ENCODE results near the gene AVPR1A. TPM values are rescaled to one million over a fixed set of nuclear protein-coding genes. Genes with fewer than 3 reads are reported as not detected.

Gene AVPR1A
- total and polyA plus RNA-seq, 2 donors (not counting 1 experiment from before 2014, with no cell fraction given): not detected

DNA sequence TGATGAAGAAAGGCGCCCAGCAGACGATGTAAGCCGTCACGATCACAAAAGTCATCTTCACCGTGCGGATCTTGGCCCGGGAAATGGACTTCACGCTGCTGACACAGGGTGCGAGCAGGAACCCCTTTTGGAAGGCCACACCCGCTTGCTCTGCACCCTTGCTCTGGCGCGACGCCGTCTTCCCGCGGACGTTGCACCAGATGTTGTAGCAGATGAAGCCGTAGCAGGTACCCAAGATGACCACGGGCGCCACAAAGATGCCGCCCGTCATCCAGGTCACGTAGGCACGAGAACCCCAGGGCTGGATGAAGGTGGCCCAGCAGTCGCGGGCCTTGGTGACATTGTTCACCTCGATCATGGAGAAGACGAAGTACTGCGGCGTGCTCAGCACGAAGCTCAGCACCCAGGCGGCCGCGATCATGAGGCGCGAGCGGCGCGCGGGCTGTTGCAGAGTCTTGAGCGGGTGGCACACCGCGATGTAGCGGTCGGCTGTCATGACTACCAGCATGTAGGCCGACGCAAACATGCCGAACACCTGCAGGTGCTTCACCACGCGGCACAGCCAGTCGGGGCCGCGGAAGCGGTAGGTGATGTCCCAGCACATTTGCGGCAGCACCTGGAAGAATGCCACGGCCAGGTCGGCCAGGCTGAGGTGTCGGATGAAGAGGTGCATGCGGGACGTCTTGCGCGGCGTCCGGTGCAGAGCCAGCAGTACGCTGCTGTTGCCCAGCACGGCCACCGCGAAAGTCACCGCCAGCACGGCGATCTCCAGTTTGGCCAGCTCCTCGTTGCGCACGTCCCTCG, 890 bp downstream of the AVPR1A start:
- TF ChIP-seq, protein P1, sequence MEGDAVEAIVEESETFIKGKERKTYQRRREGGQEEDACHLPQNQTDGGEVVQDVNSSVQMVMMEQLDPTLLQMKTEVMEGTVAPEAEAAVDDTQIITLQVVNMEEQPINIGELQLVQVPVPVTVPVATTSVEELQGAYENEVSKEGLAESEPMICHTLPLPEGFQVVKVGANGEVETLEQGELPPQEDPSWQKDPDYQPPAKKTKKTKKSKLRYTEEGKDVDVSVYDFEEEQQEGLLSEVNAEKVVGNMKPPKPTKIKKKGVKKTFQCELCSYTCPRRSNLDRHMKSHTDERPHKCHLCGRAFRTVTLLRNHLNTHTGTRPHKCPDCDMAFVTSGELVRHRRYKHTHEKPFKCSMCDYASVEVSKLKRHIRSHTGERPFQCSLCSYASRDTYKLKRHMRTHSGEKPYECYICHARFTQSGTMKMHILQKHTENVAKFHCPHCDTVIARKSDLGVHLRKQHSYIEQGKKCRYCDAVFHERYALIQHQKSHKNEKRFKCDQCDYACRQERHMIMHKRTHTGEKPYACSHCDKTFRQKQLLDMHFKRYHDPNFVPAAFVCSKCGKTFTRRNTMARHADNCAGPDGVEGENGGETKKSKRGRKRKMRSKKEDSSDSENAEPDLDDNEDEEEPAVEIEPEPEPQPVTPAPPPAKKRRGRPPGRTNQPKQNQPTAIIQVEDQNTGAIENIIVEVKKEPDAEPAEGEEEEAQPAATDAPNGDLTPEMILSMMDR (IDR thresholded peaks at IDR 0.05): no peak
- no peak for TF ChIP-seq EZH2 (IDR thresholded peaks at IDR 0.05; ENCODE audit: borderline replicate concordance, insufficient read depth, low read depth, low read length, poor library complexity, severe bottlenecking)
- Histone ChIP-seq H3K79me2 (ENCODE audit: control insufficient read depth, insufficient read depth, low read length) (no peaks in the 10 kb centered on the region), H3K9me3 (ENCODE audit: control extremely low read depth in 1 of 3, control insufficient read depth in 2 of 3, insufficient read depth in 1 of 3, low read length in 2 of 3) (peaks cover 0 to 18% (median 0%) of the 10 kb centered on the region in 3 donors), H3K9ac (ENCODE audit: low read length) (no peak overlapping the region), H3K4me3 (ENCODE audit: control extremely low read depth in 1 of 5, extremely low read depth in 1 of 5, insufficient read depth in 1 of 5, low read depth in 2 of 5, low read length in 4 of 5) (no peak overlapping the region), H4K20me1 (ENCODE audit: control insufficient read depth, insufficient read depth, low read length, poor library complexity, severe bottlenecking) (no peaks in the 10 kb centered on the region), H3K27me3 (replicated peaks in 1 of 4; ENCODE audit: control extremely low read depth in 1 of 4, control insufficient read depth in 3 of 4, insufficient read depth in 4 of 4, low read length in 3 of 4) (peaks cover 0 to 32% (median 26%) of the 10 kb centered on the region in 4 experiments), H3K4me2 (replicated peaks; ENCODE audit: low read depth, low read length, poor library complexity, severe bottlenecking) (no peak overlapping the region), H3K27ac (ENCODE audit: low read length in 2 of 2) (no peak overlapping the region), H3K4me1 (ENCODE audit: control insufficient read depth in 2 of 2, insufficient read depth in 2 of 2, low read length in 2 of 2) (peaks cover 0 to 18% of the 10 kb centered on the region in 2 donors), H2AFZ (ENCODE audit: insufficient read depth, low read depth, low read length, poor library complexity, severe bottlenecking) (no peak overlapping the region), H3K36me3 (replicated peaks in 1 of 2; ENCODE audit: control extremely low read depth in 1 of 2, control insufficient read depth in 1 of 2, extremely low read depth in 1 of 2, insufficient read depth in 2 of 2, low read length in 1 of 2) (no peaks in the 10 kb centered on the region)
- Mint-ChIP-seq H3K27me3 (peaks cover 44% of the 10 kb centered on the region), H3K9me3 (ENCODE audit: insufficient read depth) (no peaks in the 10 kb centered on the region), H3K4me3 (no peak overlapping the region), H3K27ac (no peak overlapping the region), H3K4me1 (peaks cover 5% of the 10 kb centered on the region)
- 13% methylated on average over 75 of the region's 75 CpGs for WGBS (ENCODE audit: insufficient coverage)
- no peak for DNase-seq
- CTCF ChIA-PET: no interaction called here
- ATAC-seq (ENCODE audit: low read depth): no peak
- intact Hi-C loops (cut with micrococcal nuclease): no loop called here
- POLR2A ChIA-PET: no interaction called here

DNA sequence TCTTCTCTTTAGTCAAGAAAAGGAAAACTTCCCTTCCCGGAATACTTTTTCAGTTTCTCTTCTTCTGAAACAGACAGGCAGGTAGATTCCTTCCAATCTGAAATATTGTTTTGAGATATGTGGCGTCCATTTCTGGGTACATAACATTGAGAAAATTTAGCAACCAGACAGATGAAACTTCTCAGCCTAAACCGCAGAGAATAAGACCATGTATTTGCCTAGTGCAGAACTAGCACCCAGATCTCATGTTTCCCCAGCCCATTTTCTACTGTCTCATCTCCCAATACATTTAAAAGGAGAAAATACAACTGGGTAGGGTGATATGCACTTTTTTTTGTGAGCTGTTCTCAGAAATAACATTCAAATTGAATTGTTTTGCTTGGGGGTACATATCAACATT, 6.4 kb downstream of the AVPR1A start:
- Mint-ChIP-seq H3K9me3 (ENCODE audit: insufficient read depth) (no peaks in the 10 kb centered on the region), H3K4me3 (no peak overlapping the region), H3K27me3 (peaks cover 6% of the 10 kb centered on the region), H3K27ac (no peak overlapping the region), H3K4me1 (no peaks in the 10 kb centered on the region)
- Histone ChIP-seq H3K4me3 (ENCODE audit: control extremely low read depth in 1 of 5, extremely low read depth in 1 of 5, insufficient read depth in 1 of 5, low read depth in 2 of 5, low read length in 4 of 5) (no peak overlapping the region), H3K27ac (ENCODE audit: low read length in 2 of 2) (no peak overlapping the region), H3K4me2 (replicated peaks; ENCODE audit: low read depth, low read length, poor library complexity, severe bottlenecking) (no peak overlapping the region), H3K4me1 (ENCODE audit: control insufficient read depth in 2 of 2, insufficient read depth in 2 of 2, low read length in 2 of 2) (no peaks in the 10 kb centered on the region), H3K9ac (ENCODE audit: low read length) (no peak overlapping the region), H4K20me1 (ENCODE audit: control insufficient read depth, insufficient read depth, low read length, poor library complexity, severe bottlenecking) (no peaks in the 10 kb centered on the region), H3K36me3 (replicated peaks in 1 of 2; ENCODE audit: control extremely low read depth in 1 of 2, control insufficient read depth in 1 of 2, extremely low read depth in 1 of 2, insufficient read depth in 2 of 2, low read length in 1 of 2) (no peaks in the 10 kb centered on the region), H2AFZ (ENCODE audit: insufficient read depth, low read depth, low read length, poor library complexity, severe bottlenecking) (no peak overlapping the region), H3K27me3 (replicated peaks in 1 of 4; ENCODE audit: control extremely low read depth in 1 of 4, control insufficient read depth in 3 of 4, insufficient read depth in 4 of 4, low read length in 3 of 4) (peaks cover 0 to 5% (median 0%) of the 10 kb centered on the region in 4 experiments), H3K9me3 (ENCODE audit: control extremely low read depth in 1 of 3, control insufficient read depth in 2 of 3, insufficient read depth in 1 of 3, low read length in 2 of 3) (no peaks in the 10 kb centered on the region), H3K79me2 (ENCODE audit: control insufficient read depth, insufficient read depth, low read length) (no peaks in the 10 kb centered on the region)
- ChIA-PET CTCF (no interaction called here), POLR2A (no interaction called here)
- intact Hi-C loops (cut with micrococcal nuclease): no loop called here
- no peak for ATAC-seq (ENCODE audit: low read depth)
- no CpG with 5 or more reads among the region's 3 CpGs for WGBS (ENCODE audit: insufficient coverage)
- no peak for TF ChIP-seq EZH2 (IDR thresholded peaks at IDR 0.05; ENCODE audit: borderline replicate concordance, insufficient read depth, low read depth, low read length, poor library complexity, severe bottlenecking)
- TF ChIP-seq, protein P1 (IDR thresholded peaks at IDR 0.05): no peak
- DNase-seq: no peak

All from B cell (primary cell).